Right kidney (tissue), 1 donor: Measurements from ENCODE around the gene C17orf114.
"Not testable (repeated sequence)": the region's sequence is repeated elsewhere in the genome, so short reads cannot be mapped to it uniquely, and the experiment has no call there.

Experiments
- DNase-seq: peaks from one replicate; pipeline ENCODE4 v3.0.0-alpha.2; 2016

Gene C17orf114

GRCh38 chr17:4802228-4802627, at the start of gene C17orf114:
C17orf114 (minus strand) TSS chr17:4802328.
- DNase-seq, result no peak

- DNase-seq, result no peak
Observed at GRCh38 chr17:4851084-4851483, 49.0 kb upstream of the C17orf114 start.

GRCh38 chr17:4850246-4850645, 48.1 kb upstream of the C17orf114 start:
- DNase-seq, result no peak

GRCh38 chr17:4849011-4849536, 46.9 kb upstream of the C17orf114 start:
- no peak for DNase-seq

GRCh38 chr17:4846635-4847390, 44.7 kb upstream of the C17orf114 start:
- no peak for DNase-seq

GRCh38 chr17:4845118-4845517, 43.0 kb upstream of the C17orf114 start:
- DNase-seq, result no peak

- DNase-seq, result no peak
Observed at GRCh38 chr17:4843321-4844000, 41.3 kb upstream of the C17orf114 start.

GRCh38 chr17:4842376-4842775, 40.2 kb upstream of the C17orf114 start:
- DNase-seq, result no peak

GRCh38 chr17:4840893-4841242, 38.7 kb upstream of the C17orf114 start:
- no peak for DNase-seq

GRCh38 chr17:4839965-4840892, 38.1 kb upstream of the C17orf114 start:
- no peak for DNase-seq

GRCh38 chr17:4839221-4839620, 37.1 kb upstream of the C17orf114 start:
- no peak for DNase-seq

- DNase-seq, result no peak
Observed at GRCh38 chr17:4838309-4838785, 36.2 kb upstream of the C17orf114 start.

GRCh38 chr17:4837471-4838308, 35.6 kb upstream of the C17orf114 start:
- DNase-seq, result no peak

- DNase-seq, result no peak
Observed at GRCh38 chr17:4836221-4836620, 34.1 kb upstream of the C17orf114 start.

GRCh38 chr17:4834681-4835020, 32.5 kb upstream of the C17orf114 start:
- DNase-seq, result no peak

GRCh38 chr17:4833941-4834680, 32.0 kb upstream of the C17orf114 start:
- DNase-seq, result peak; percentile 61

GRCh38 chr17:4833178-4833940, 31.2 kb upstream of the C17orf114 start, which contains the start of gene MINK1:
MINK1 (plus strand) TSS chr17:4833340; CDS start chr17:4833584, 244 bp downstream.
- DNase-seq, result peak; percentile 98

- DNase-seq, result not testable (repeated sequence)
Observed at GRCh38 chr17:4832829-4833177, 30.7 kb upstream of the C17orf114 start.

GRCh38 chr17:4827399-4827798, 25.3 kb upstream of the C17orf114 start:
- no peak for DNase-seq
